ENCODE data around the gene SLC25A34. TPM values are rescaled to one million over a fixed set of nuclear protein-coding genes. Genes with fewer than 3 reads are reported as not detected.
"Not testable (repeated sequence)": the region's sequence is repeated elsewhere in the genome, so short reads cannot be mapped to it uniquely, and the experiment has no call there.

SLC25A34 gene
- total RNA-seq, 6 experiments from 2014 or later: 0.69 to 11.6 (median 3.2) TPM

GRCh38 chr1:15692121-15692682 is 43.9 kb upstream of the SLC25A34 start:
- Histone ChIP-seq H3K36me3 (no peaks in the 10 kb centered on the region), H3K27me3 (no peaks in the 10 kb centered on the region), H3K4me1 (peaks cover 0 to 4% (median 2%) of the 10 kb centered on the region in 4 donors), H3K27ac (no peak overlapping the region), H3K4me3 (no peak overlapping the region), H3K9me3 (no peaks in the 10 kb centered on the region)
- intact Hi-C loops (cut with DNase I): no loop called here
- no peak for DNase-seq
- peak; percentile 68 to 84 (median 78) for ATAC-seq
- no peak for TF ChIP-seq CTCF (IDR thresholded peaks at IDR 0.05)
- TF ChIP-seq POLR2A (IDR thresholded peaks at IDR 0.05): no peak
- WGBS (ENCODE audit: insufficient coverage, low coverage, low lambda C conversion rate, missing lambda C conversion rate): 38% methylated on average over 5 of the region's 5 CpGs

- no peak overlapping the region for H3K4me3 ChIP-seq
- no peak overlapping the region for H3K27ac ChIP-seq
- H3K4me1 ChIP-seq: peaks cover 0 to 4% (median 2%) of the 10 kb centered on the region in 4 donors
- intact Hi-C loops (cut with DNase I): no loop called here
- ATAC-seq: no peak
- no peaks in the 10 kb centered on the region for H3K27me3 ChIP-seq
- no peaks in the 10 kb centered on the region for H3K9me3 ChIP-seq
- no peak for DNase-seq
- no peaks in the 10 kb centered on the region for H3K36me3 ChIP-seq
- TF ChIP-seq POLR2A (IDR thresholded peaks at IDR 0.05) (no peak), CTCF (IDR thresholded peaks at IDR 0.05) (no peak)
- WGBS (ENCODE audit: insufficient coverage, low coverage, low lambda C conversion rate, missing lambda C conversion rate): 83% methylated on average over 1 of the region's 5 CpGs
These were observed 42.7 kb upstream of the SLC25A34 start for GRCh38 chr1:15693371-15693770.

- WGBS (ENCODE audit: insufficient coverage, low coverage, low lambda C conversion rate, missing lambda C conversion rate): 50% methylated on average over 6 of the region's 10 CpGs
- peaks cover 0 to 3% (median 1%) of the 10 kb centered on the region in 4 donors for H3K4me1 ChIP-seq
- ATAC-seq: peak; percentile 54 to 79 (median 62)
- peak overlapping the region in 1 of 3 donors; percentile 24 for H3K27ac ChIP-seq
- no peaks in the 10 kb centered on the region for H3K9me3 ChIP-seq
- H3K27me3 ChIP-seq: no peaks in the 10 kb centered on the region
- no peaks in the 10 kb centered on the region for H3K36me3 ChIP-seq
- DNase-seq: no peak
- intact Hi-C loops (cut with DNase I): no loop called here
- H3K4me3 ChIP-seq: no peak overlapping the region
- TF ChIP-seq POLR2A (IDR thresholded peaks at IDR 0.05) (no peak), CTCF (IDR thresholded peaks at IDR 0.05) (no peak)
These were observed 39.0 kb upstream of the SLC25A34 start for GRCh38 chr1:15696956-15697521.

- ATAC-seq: no peak
- intact Hi-C loops (cut with DNase I): no loop called here
- no peaks in the 10 kb centered on the region for H3K9me3 ChIP-seq
- no peak overlapping the region for H3K4me3 ChIP-seq
- no peak for DNase-seq
- H3K27me3 ChIP-seq: no peaks in the 10 kb centered on the region
- no peak overlapping the region for H3K27ac ChIP-seq
- no peaks in the 10 kb centered on the region for H3K36me3 ChIP-seq
- TF ChIP-seq CTCF (IDR thresholded peaks at IDR 0.05) (no peak), POLR2A (IDR thresholded peaks at IDR 0.05) (no peak)
- H3K4me1 ChIP-seq: peaks cover 0 to 6% (median 0%) of the 10 kb centered on the region in 4 donors
- WGBS (ENCODE audit: insufficient coverage, low coverage, low lambda C conversion rate, missing lambda C conversion rate): 94% methylated on average over 2 of the region's 2 CpGs
These were observed 37.9 kb upstream of the SLC25A34 start for GRCh38 chr1:15698201-15698600.

- H3K27ac ChIP-seq; H3K27me3 ChIP-seq; H3K36me3 ChIP-seq; intact Hi-C loops (cut with DNase I); H3K9me3 ChIP-seq; ATAC-seq; H3K4me3 ChIP-seq; DNase-seq: not testable (repeated sequence)
- peaks cover 0 to 13% (median 1%) of the 10 kb centered on the region in 4 donors for H3K4me1 ChIP-seq
- WGBS (ENCODE audit: insufficient coverage, low coverage, low lambda C conversion rate, missing lambda C conversion rate): 89% methylated on average over 1 of the region's 4 CpGs
These were observed 36.7 kb upstream of the SLC25A34 start for GRCh38 chr1:15699321-15699720.
